PC-3 (cell line): Measurements from ENCODE around the gene LRRC10. TPM values are rescaled to one million over a fixed set of nuclear protein-coding genes. Genes with fewer than 3 reads are reported as not detected.
A peak's percentile ranks its signal among the peaks of the same experiment; 100 is the strongest.

Experiments
- ATAC-seq: fragments of 200-7000 bp; cut with Tn5 transposase; 2 replicates; pipeline ENCODE4 v1.9.1; 2020; ENCODE audit warnings: mild to moderate bottlenecking, moderate library complexity
- BruUV-seq: library from RNA; stranded (reverse); fragments of 400-500 nt; replicated peaks from 2 replicates; lab custom pipeline; 2021; lab: Mats Ljungman, UMichigan
- CTCF ChIA-PET: fragments of 300-600 bp; sonication (Branson Sonifier 250); formaldehyde crosslinking; loops from one replicate; lab custom pipeline; 2022; ENCODE audit warnings: antibody characterized with exemption; lab: Charles Lee
- POLR2A ChIA-PET: fragments of 300-600 bp; sonication (Branson Sonifier 250); formaldehyde crosslinking; loops from one replicate; lab custom pipeline; 2022; ENCODE audit warnings: antibody characterized with exemption; ENCODE audit not compliant: unreplicated experiment; lab: Charles Lee
- DNase-seq: peaks from one replicate; pipeline ENCODE4 v3.0.0-alpha.2; 2015
- H2AFZ ChIP-seq: fragments of 300-600 bp; sonication (generic); 2 replicates; pipeline ENCODE4 v1.6.0; 2016; ENCODE audit warnings: antibody characterized with exemption, low read length
- H3F3A ChIP-seq: fragments of 300-600 bp; sonication (generic); one replicate; pipeline ENCODE4 v1.6.0; 2017; ENCODE audit warnings: antibody characterized with exemption, low read length, control low read depth, mild to moderate bottlenecking; ENCODE audit not compliant: unreplicated experiment
- H3K27ac ChIP-seq: fragments of 300-600 bp; sonication (generic); 2 replicates; pipeline ENCODE4 v1.5.1; 2016; ENCODE audit warnings: mild to moderate bottlenecking, low read length
- H3K27me3 ChIP-seq: fragments of 300-600 bp; sonication (generic); 2 replicates; pipeline ENCODE4 v1.6.1; 2016; ENCODE audit warnings: low read length, mixed read lengths
- H3K36me3 ChIP-seq: fragments of 300-600 bp; sonication (generic); 2 replicates; pipeline ENCODE4 v1.6.1; 2016; ENCODE audit warnings: low read depth, mixed run types, low read length, mixed read lengths
- H3K4me1 ChIP-seq: fragments of 300-600 bp; sonication (generic); 2 replicates; pipeline ENCODE4 v1.5.1; 2016; ENCODE audit warnings: low read length; ENCODE audit not compliant: insufficient read depth
- H3K4me2 ChIP-seq: fragments of 300-600 bp; sonication (generic); 2 replicates; pipeline ENCODE4 v1.6.0; 2016; ENCODE audit warnings: low read length
- H3K4me3 ChIP-seq: fragments of 300-600 bp; sonication (generic); 2 replicates; pipeline ENCODE4 v1.5.1; 2016; ENCODE audit warnings: mild to moderate bottlenecking, low read length, mixed read lengths
- H3K79me2 ChIP-seq: fragments of 300-600 bp; sonication (generic); 2 replicates; pipeline ENCODE4 v1.6.1; 2017; ENCODE audit warnings: low read length, mixed read lengths
- H3K9ac ChIP-seq: fragments of 300-600 bp; sonication (generic); 2 replicates; pipeline ENCODE4 v1.6.0; 2016; ENCODE audit warnings: mild to moderate bottlenecking, low read length
- H3K9me2 ChIP-seq: fragments of 300-600 bp; sonication (generic); replicated peaks from 2 replicates; pipeline ENCODE4 v1.6.1; 2016; ENCODE audit warnings: mixed run types, low read length, mixed read lengths
- H3K9me3 ChIP-seq: fragments of 300-600 bp; sonication (generic); 2 replicates; pipeline ENCODE4 v1.6.1; 2016; ENCODE audit warnings: low read length, mixed read lengths
- H4K20me1 ChIP-seq: fragments of 300-600 bp; sonication (generic); 2 replicates; pipeline ENCODE4 v1.6.1; 2016; ENCODE audit warnings: low read length, mixed read lengths
- CTCF ChIP-seq: fragments of 300-600 bp; sonication (generic); conservative IDR thresholded peaks from 2 replicates; pipeline ENCODE4 v1.5.1; 2017; ENCODE audit warnings: antibody characterized with exemption, low read depth, mild to moderate bottlenecking, low read length
- EZH2 ChIP-seq: fragments of 300-600 bp; sonication (generic); IDR thresholded peaks from one replicate; pipeline ENCODE4 v1.6.1; 2017; ENCODE audit warnings: antibody characterized with exemption, mild to moderate bottlenecking, low read length; ENCODE audit not compliant: unreplicated experiment
- EZH2phosphoT487 ChIP-seq: fragments of 300-600 bp; sonication (generic); IDR thresholded peaks from 2 replicates; pipeline ENCODE4 v1.6.1; 2018; ENCODE audit warnings: mild to moderate bottlenecking, antibody characterized with exemption, low read length, borderline replicate concordance
- intact Hi-C: fragments of 100-400 bp; cut with micrococcal nuclease; formaldehyde crosslinking; loops from 2 replicates; pipeline ENCODE4 v1.9.0; 2023
- total RNA-seq: library from RNA; depleted of rRNA; stranded (reverse); fragments of >200 nt; gene quantifications from 2 replicates; pipeline ENCODE4 v1.2.3, GENCODE V29; 2014

Gene LRRC10
- total RNA-seq, 1 experiment from 2014 or later = not detected

GRCh38 chr12:69595689-69596088 is 15.0 kb downstream of the LRRC10 start:
- Histone ChIP-seq H4K20me1 (0 out of 2 replicates have a peak, but pooled peaks cover 15% of the 10 kb centered on the region), H3K36me3 (peaks cover 93% of the 10 kb centered on the region), H3K27ac (no peak overlapping the region), H3F3A (no peaks in the 10 kb centered on the region), H3K9me2 (no peaks in the 10 kb centered on the region), H3K27me3 (no peaks in the 10 kb centered on the region), H3K9me3 (no peaks in the 10 kb centered on the region), H3K4me3 (no peak overlapping the region), H2AFZ (no peak overlapping the region), H3K79me2 (peaks cover 19% of the 10 kb centered on the region; the same call in 1 of the 2 replicates), H3K4me1 (no peaks in the 10 kb centered on the region), H3K4me2 (no peak overlapping the region), H3K9ac (no peak overlapping the region)
- no peak for DNase-seq
- POLR2A ChIA-PET = no interaction called here
- CTCF ChIA-PET = interaction anchor here (0.7 kb wide), 1 partner anchor 52 kb away, joined by 5 read pairs; no protein-coding TSS in a partner anchor
- no TSS peak for BruUV-seq
- intact Hi-C loops = no loop called here
- TF ChIP-seq CTCF (0 out of 2 replicates have a peak, but pooled peaks have one; percentile 17), EZH2 (no peak), EZH2phosphoT487 (no peak)
- ATAC-seq = peak; percentile 27; the same call in 1 of the 2 replicates

GRCh38 chr12:69589082-69589481 is 21.6 kb downstream of the LRRC10 start:
- no peak overlapping the region for H3K4me3 ChIP-seq
- ChIA-PET CTCF (no interaction called here), POLR2A (no interaction called here)
- no peak overlapping the region for H3K4me2 ChIP-seq
- peaks cover 72% of the 10 kb centered on the region for H3K79me2 ChIP-seq
- H3K9me3 ChIP-seq = no peaks in the 10 kb centered on the region
- ATAC-seq = no peak
- H3F3A ChIP-seq = no peaks in the 10 kb centered on the region
- no peak overlapping the region for H2AFZ ChIP-seq
- no peaks in the 10 kb centered on the region for H3K27me3 ChIP-seq
- peaks cover 34% of the 10 kb centered on the region for H4K20me1 ChIP-seq
- BruUV-seq = no TSS peak
- no peak overlapping the region for H3K9ac ChIP-seq
- intact Hi-C loops = no loop called here
- H3K36me3 ChIP-seq = peaks cover 75% of the 10 kb centered on the region
- H3K9me2 ChIP-seq = no peaks in the 10 kb centered on the region
- peaks cover 3% of the 10 kb centered on the region for H3K4me1 ChIP-seq
- no peak for DNase-seq
- TF ChIP-seq EZH2 (no peak), EZH2phosphoT487 (no peak), CTCF (no peak)
- no peak overlapping the region for H3K27ac ChIP-seq

GRCh38 chr12:69588527-69588926 is 22.2 kb downstream of the LRRC10 start:
- Histone ChIP-seq H3K27me3 (no peaks in the 10 kb centered on the region), H4K20me1 (peaks cover 34% of the 10 kb centered on the region), H3K9me2 (no peaks in the 10 kb centered on the region), H3K9me3 (no peaks in the 10 kb centered on the region), H3K9ac (no peak overlapping the region), H3F3A (no peaks in the 10 kb centered on the region), H3K27ac (no peak overlapping the region), H3K36me3 (peaks cover 70% of the 10 kb centered on the region), H3K4me2 (no peak overlapping the region), H3K4me3 (no peak overlapping the region), H3K4me1 (peaks cover 3% of the 10 kb centered on the region), H2AFZ (no peak overlapping the region), H3K79me2 (peaks cover 68% of the 10 kb centered on the region)
- TF ChIP-seq EZH2 (no peak), CTCF (no peak), EZH2phosphoT487 (no peak)
- CTCF ChIA-PET = no interaction called here
- no TSS peak for BruUV-seq
- ATAC-seq = no peak
- DNase-seq = no peak
- intact Hi-C loops = no loop called here
- POLR2A ChIA-PET = no interaction called here
